ENCODE data around the gene PA2G4.
"Not testable (repeated sequence)": the region's sequence is repeated elsewhere in the genome, so short reads cannot be mapped to it uniquely, and the experiment has no call there.

Gene PA2G4

GRCh38 chr12:56104109-56104814 lies at the start of gene PA2G4:
TSS of gene PA2G4 (plus strand) at chr12:56104559. CDS start at chr12:56104738, 179 bp downstream.
- peak; percentile 98 for DNase-seq

DNA sequence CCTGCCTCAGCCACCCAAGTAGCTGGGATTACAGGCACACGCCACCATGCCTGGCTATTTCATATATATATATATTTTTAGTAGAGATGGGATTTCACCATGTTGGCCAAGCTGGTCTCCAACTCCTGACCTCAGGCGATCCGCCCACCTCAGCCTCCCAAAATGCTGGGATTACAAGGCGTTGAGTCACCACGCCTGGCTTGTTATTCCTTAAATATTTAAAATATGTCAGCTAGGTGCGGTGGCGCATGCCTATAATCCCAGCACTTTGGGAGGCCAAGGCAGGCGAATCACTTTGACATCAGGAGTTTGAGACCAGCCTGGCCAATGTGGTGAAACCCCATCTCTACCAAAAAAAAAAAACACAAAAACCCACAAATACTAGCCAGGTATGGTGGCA lies 44.4 kb upstream of the PA2G4 start:
- DNase-seq, result not testable (repeated sequence)

DNA sequence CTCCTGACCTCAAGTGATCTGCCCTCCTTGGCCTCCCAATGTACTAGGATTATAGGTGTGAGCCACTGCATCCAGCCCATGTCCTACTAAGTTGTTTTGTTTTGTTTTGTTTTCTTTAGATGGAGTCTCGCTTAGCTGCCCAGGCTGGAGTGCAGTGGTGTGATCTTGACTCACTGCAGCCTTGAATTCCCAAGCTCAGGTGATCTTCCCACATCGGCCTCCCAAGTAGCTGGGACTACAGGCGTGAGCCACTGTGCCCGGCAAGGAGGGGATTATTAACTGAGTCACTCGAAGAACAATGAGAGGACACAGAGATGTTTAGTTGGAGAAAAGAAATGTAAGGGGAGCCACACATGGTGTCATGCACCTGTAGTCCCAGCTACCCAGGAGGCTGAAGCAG lies 42.4 kb upstream of the PA2G4 start:
- no peak for DNase-seq

GRCh38 chr12:56062996-56063395 lies 41.4 kb upstream of the PA2G4 start:
- no peak for DNase-seq

DNA sequence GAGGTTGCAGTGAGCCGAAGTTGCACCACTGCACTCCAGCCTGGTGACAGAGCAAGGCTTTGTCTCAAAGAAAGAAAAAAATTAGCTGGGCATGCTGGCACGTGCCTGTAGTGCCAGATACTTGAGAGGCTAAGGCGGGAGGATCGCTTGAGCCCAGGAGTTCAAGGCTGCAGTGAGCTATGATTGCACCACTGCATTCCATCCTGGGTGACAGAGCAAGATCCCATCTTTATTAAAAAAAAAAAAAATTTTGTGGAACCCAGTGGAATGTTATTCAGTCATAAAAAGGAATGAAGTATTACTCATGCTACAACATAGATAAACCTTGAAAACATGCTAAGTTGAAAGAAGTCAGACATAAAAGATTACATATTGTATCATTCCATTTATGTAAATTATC lies 32.7 kb upstream of the PA2G4 start:
- no peak for DNase-seq

- DNase-seq, result no peak
These were observed 30.0 kb upstream of the PA2G4 start for GRCh38 chr12:56074396-56074795.

DNA sequence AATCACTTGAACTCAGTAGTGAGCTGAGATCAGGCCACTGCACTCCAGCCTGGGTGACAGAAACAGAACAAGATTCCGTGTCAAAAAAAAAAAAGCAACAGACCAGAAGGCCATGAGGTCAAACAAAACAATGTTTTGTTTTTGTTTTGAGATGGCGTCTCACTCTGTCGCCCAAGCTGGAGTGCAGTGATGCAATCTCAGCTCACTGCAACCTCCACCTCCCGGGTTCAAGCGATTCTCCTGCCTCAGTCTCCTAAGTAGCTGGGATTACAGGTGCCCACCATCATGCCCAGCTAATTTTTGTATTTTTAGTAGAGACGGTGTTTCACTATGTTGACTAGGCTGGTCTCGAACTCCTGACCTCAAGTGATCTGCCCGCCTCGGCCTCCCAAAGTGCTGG lies 26.4 kb upstream of the PA2G4 start:
- DNase-seq, result not testable (repeated sequence)

- DNase-seq, result no peak
These were observed 25.9 kb upstream of the PA2G4 start for GRCh38 chr12:56078427-56078826.

DNA sequence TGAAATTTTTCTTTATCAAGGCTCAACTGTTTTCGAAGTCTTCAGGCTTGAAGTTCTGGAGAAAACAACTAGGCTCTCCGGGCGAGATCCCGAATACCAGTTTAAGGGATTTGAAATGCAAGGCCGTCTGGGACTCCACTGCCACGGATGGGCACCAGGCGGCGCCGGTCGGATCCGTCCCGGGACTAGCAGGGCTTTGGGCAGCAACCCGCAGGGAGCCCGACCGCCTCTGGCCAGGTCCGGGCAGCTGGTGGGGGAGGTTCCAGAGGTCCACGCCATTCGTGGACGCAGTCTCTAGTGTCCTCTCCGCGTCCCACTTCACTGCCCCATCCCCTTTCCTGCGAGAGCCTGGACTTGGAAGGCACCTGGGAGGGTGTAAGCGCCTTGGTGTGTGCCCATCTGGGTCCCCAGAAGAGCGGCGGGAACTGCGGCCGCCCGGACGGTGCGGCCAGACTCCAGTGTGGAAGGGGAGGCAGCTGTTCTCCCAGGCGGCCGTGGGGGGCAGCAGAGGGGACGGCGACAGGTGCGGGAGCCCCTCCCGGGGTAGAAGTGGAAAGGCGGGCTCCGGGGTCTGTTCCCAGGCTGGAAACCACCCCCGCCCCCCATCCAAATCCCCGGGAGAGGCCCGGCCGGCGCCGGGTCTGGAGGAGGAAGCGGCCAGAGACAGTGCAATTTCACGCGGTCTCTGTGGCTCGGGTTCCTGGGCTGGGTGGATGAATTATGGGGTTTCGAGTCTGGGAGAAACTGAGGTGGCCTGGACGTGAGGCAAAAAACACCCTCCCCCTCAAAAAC lies 25.2 kb upstream of the PA2G4 start:
- DNase-seq, result peak; percentile 73

- peak; percentile 78 for DNase-seq
These were observed 24.4 kb upstream of the PA2G4 start, which contains the start of gene ERBB3 for GRCh38 chr12:56079723-56080555. TSS of gene ERBB3 (plus strand) at chr12:56080165. CDS start at chr12:56080301, 136 bp downstream.

- peak; percentile 13 for DNase-seq
These were observed 23.7 kb upstream of the PA2G4 start for GRCh38 chr12:56080556-56081138.

DNA sequence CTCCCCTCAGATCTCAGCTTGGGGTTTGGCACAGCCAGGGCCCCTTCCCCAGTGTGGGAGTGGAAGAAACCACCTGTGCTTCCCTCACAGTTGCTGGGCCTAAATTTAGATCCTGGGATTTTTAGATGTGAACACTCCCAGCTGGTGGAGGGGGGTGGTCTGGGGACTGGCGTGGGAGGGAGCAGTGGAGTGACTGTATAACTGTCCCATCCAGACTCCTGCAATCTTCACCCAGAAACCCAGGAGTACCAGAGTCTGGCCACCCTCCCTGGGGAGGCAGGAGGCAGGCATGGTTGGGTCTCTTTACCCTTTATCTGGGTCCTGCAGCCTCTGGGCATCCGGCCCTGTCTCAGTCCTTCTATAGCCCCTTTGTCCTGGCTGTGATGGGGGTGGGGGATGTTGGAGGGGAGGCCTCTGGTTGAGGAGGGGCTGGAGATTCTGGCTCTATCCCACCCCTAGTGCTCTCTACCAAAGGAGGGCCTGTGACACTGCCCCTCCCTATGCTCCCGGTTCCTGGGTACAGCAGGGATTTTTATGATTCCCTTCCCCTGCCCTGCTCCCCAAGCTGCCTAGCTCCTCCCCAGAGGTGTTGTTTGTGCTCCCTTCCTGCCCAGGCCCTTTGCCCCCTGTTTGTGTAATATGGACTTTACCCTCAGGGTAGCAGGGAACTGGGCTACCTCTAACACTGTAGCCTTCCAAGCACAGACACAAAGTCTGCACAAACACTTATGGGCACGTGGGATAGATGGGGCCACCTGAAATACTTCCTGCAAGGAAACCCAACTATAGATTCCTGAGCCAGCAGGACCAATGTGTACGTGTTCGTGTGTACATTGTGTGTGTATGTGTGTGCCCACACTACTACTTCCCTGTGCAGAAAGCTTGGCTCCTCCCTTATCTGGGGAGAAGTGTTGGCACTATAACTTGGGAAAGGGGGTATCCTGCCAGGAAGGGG lies 22.7 kb upstream of the PA2G4 start:
- no peak for DNase-seq

GRCh38 chr12:56082382-56082781 lies 22.0 kb upstream of the PA2G4 start:
- DNase-seq, result no peak

GRCh38 chr12:56082967-56083366 lies 21.4 kb upstream of the PA2G4 start:
- no peak for DNase-seq

GRCh38 chr12:56084958-56085543 lies 19.3 kb upstream of the PA2G4 start:
- no peak for DNase-seq

- peak; percentile 40 for DNase-seq
These were observed 18.3 kb upstream of the PA2G4 start for GRCh38 chr12:56086096-56086495.

GRCh38 chr12:56086608-56087007 lies 17.8 kb upstream of the PA2G4 start:
- DNase-seq, result no peak

DNA sequence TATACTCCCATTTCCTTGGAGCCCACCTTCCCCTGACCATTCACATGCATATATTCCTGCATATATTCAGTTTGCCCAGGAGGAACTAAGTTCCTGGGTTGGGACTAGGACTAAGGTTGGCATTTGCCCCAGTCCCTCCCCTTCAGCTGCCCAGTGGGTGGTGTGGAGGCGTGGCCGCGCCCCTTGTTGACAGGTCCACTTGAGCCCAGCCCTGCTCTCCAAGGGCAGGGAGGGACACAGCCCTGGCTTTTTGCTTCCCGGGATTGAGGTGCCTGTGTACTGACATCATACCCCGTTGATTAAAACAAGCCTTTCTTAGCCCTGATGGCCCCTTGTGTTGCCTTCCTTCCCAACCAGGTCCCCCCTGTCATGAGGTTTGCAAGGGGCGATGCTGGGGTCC lies 17.1 kb upstream of the PA2G4 start:
- DNase-seq, result peak; percentile 48

GRCh38 chr12:56097738-56098137 lies 6.6 kb upstream of the PA2G4 start:
- no peak for DNase-seq

GRCh38 chr12:56098592-56098991 lies 5.8 kb upstream of the PA2G4 start:
- no peak for DNase-seq

- no peak for DNase-seq
These were observed 4.6 kb upstream of the PA2G4 start for GRCh38 chr12:56099787-56100186.

All from NCI-H510A (cell line).